ENCODE results near the gene KCND3.

DNA sequence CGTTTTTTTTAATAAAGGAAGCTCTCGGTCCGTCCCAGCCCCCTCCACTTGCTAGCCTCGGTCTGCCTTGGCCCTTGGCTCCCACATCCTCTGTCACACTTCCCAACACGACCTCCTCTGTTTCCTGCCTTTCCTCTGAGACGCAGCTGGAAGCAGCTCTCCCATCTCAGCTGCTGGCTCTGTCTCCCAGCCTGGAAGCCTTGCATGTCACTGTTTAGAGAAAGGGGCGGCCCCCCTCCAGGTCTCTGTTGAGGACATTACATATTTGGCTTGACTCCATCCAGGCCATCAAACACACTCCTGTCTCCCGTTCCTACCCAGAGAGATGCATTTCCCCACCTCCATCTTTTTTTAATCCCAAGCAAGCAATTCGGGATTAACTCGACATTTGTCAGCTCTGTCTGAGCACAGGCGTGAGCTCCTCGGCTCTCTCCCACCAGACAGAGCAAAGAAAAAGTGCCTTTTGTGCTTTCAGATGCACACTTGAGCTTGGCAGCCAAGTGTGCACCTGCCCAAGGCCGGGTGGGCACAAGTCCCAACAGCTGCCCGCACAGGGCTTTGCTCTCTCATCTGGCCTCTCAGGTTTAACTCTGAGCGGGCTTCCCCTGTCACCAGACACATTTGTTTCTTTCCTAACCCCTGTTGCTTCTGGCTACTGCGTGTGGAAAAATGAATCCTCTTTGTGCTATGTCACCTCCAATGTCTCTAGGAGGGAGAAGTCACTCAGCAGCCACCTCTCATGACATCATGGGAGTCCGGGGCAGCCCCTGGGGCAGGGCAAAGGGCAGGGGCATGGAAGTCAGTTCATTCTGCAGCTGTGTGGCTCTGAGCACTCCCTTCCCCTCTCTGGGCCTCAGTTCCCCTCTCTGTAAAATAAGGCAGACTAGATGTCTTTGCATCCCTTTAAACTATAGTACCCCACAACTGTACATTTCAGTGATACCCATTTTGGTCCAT lies 108.3 kb downstream of the KCND3 start:
- TF ChIP-seq CTCF (IDR thresholded peaks at IDR 0.05) (no peak), POLR2A (IDR thresholded peaks at IDR 0.05) (no peak)

All from lower leg skin (tissue), 3 donors.